DMS53 treated with DMSO at 0.1 percent for 48 hours (cell line): ENCODE data around the gene EPS8L1.
"Not testable (repeated sequence)": the region's sequence is repeated elsewhere in the genome, so short reads cannot be mapped to it uniquely, and the experiment has no call there.

Source experiments
- DNase-seq: peaks from one replicate; lab custom pipeline; 2025; ENCODE audit not compliant: unreplicated experiment; lab: John Stamatoyannopoulos, UW

Gene EPS8L1

GRCh38 chr19:55048446-55048845 lies 27.2 kb upstream of the EPS8L1 start:
- no peak for DNase-seq

- DNase-seq: no peak
Observed at GRCh38 chr19:55050749-55051532, 24.7 kb upstream of the EPS8L1 start.

GRCh38 chr19:55053735-55054134 lies 21.9 kb upstream of the EPS8L1 start:
- no peak for DNase-seq

GRCh38 chr19:55056827-55057226 lies 18.8 kb upstream of the EPS8L1 start:
- no peak for DNase-seq

GRCh38 chr19:55058781-55059610 lies 16.7 kb upstream of the EPS8L1 start:
- no peak for DNase-seq

- not testable (repeated sequence) for DNase-seq
Observed at GRCh38 chr19:55060287-55060686, 15.4 kb upstream of the EPS8L1 start.

GRCh38 chr19:55062735-55063491 lies 12.8 kb upstream of the EPS8L1 start, which contains the start of gene RDH13:
RDH13 (minus strand) TSS chr19:55063148; CDS start chr19:55063032, 116 bp downstream.
- DNase-seq: peak; percentile 89

- no peak for DNase-seq
Observed at GRCh38 chr19:55063492-55063843, 12.2 kb upstream of the EPS8L1 start.

- not testable (repeated sequence) for DNase-seq
Observed at GRCh38 chr19:55065516-55065915, 10.2 kb upstream of the EPS8L1 start.

- DNase-seq: no peak
Observed at GRCh38 chr19:55066107-55066709, 9.5 kb upstream of the EPS8L1 start.

GRCh38 chr19:55067869-55068268 lies 7.8 kb upstream of the EPS8L1 start:
- DNase-seq: no peak

GRCh38 chr19:55068950-55069864 lies 6.5 kb upstream of the EPS8L1 start:
- peak; percentile 56 for DNase-seq

GRCh38 chr19:55069865-55070197 lies 5.8 kb upstream of the EPS8L1 start:
- no peak for DNase-seq

GRCh38 chr19:55070466-55071128 lies 5.1 kb upstream of the EPS8L1 start:
- DNase-seq: no peak

- peak; percentile 54 for DNase-seq
Observed at GRCh38 chr19:55071129-55071502, 4.6 kb upstream of the EPS8L1 start.

GRCh38 chr19:55071913-55072312 lies 3.8 kb upstream of the EPS8L1 start:
- DNase-seq: no peak

GRCh38 chr19:55076321-55076720 lies 652 bp downstream of the EPS8L1 start:
- no peak for DNase-seq

- DNase-seq: no peak
Observed at GRCh38 chr19:55077106-55077505, 1.4 kb downstream of the EPS8L1 start.

GRCh38 chr19:55078996-55079395 lies 3.3 kb downstream of the EPS8L1 start:
- DNase-seq: no peak
